ENCODE measurements around the gene NFIX. TPM values are rescaled to one million over a fixed set of nuclear protein-coding genes. Genes with fewer than 3 reads are reported as not detected.

The NFIX gene
- total and polyA plus RNA-seq, 2 of the 13 experiments (the other 11 are each of a cell fraction or from before 2014, with no cell fraction given) = 3.4 to 5.4 TPM

DNA sequence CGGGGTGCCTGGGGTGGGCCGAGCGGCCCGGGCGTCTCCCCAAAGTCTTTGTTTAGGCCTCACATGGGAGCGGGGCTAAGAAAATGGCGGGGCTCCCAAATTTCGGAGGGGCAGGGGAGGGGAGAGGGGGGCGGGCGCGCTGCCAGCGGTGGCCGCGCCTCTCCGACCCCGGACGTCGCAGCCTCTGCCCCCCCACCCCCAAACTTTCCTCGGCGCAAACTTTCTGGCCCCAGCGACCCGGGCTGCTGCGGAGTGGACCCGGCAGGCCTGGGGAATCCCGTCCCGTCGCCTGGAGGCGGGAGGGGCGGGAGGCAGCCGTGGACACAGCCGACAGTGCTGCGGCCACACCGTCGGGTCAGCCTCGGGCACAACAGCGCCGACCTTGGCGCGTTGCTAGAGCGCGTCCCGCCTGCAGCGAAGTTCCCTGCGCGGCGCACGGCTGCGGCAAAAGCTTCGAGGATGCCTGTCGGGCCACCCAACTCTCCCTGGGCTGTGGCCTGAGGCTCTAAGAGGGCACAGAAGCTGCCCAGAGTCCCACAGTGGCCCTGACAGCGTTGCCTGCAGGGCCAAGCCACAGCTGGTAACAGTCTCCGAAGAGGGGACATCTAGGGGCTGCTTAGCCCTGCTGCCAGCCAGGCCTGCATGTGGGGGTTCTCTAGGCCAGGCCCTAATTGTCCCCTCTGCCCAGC is 1.3 kb downstream of the NFIX start:
- Histone ChIP-seq H3K79me2 (ENCODE audit: insufficient read depth, low read length) (peaks cover 37% of the 10 kb centered on the region), H3K4me2 (ENCODE audit: low read depth, low read length) (peak overlapping the region; percentile 83), H4K20me1 (ENCODE audit: insufficient read depth, low read length) (peaks cover 6% of the 10 kb centered on the region; the same call in 1 of the 2 replicates), H2AFZ (ENCODE audit: low read length) (no peak overlapping the region), H3K36me3 (replicated peaks in 1 of 2; ENCODE audit: control insufficient read depth in 1 of 2, insufficient read depth in 2 of 2, low read length in 2 of 2) (peaks cover 5 to 10% of the 10 kb centered on the region in 2 experiments; a peak in 4 of 5 replicates), H3K9ac (ENCODE audit: insufficient read depth, low read depth, low read length) (peak overlapping the region; percentile 78), H3K9me3 (ENCODE audit: low read length) (no peaks in the 10 kb centered on the region), H3K4me1 (ENCODE audit: insufficient read depth, low read length) (peaks cover 24% of the 10 kb centered on the region), H3K4me3 (replicated peaks in 1 of 3; ENCODE audit: insufficient read depth in 1 of 3, low read depth in 2 of 3, low read length in 3 of 3) (peak overlapping the region; percentile 79 to 96 (median 85); a peak in 5 of 6 replicates), H3K27me3 (ENCODE audit: control insufficient read depth in 1 of 2, insufficient read depth in 2 of 2, low read length in 2 of 2) (no peaks in the 10 kb centered on the region), H3K27ac (ENCODE audit: extremely low read length, insufficient read depth, low read length) (peak overlapping the region; percentile 58)
- CTCF ChIA-PET (ENCODE audit: low intra/inter-chr PET ratio, low total read pairs) = no interaction called here
- 0% methylated on average over 1 of the region's 52 CpGs for WGBS (ENCODE audit: low lambda C conversion rate)
- no TSS peak for BruUV-seq (replicated peaks)
- ATAC-seq = peak; percentile 90
- DNase-seq (ENCODE audit: low spot score) = peak; percentile 38
- POLR2A ChIA-PET = interaction anchor here (1.4 to 2.1 kb wide), 3 partner anchors 11 to 64 kb away, joined by 8 to 13 read pairs (median 9); no protein-coding TSS in a partner anchor
- in situ Hi-C loops (cut with HindIII; ENCODE audit: extremely low pct_ligation_motif_present, low pct_unique_long_range_greater_than_20kb) = no loop called here
- no peak for FAIRE-seq
- intact Hi-C loops (cut with micrococcal nuclease; ENCODE audit: unreplicated experiment) = no loop called here
- TF ChIP-seq ZNF839 (CRISPR knock-in tag; IDR thresholded peaks at IDR 0.05; ENCODE audit: borderline replicate concordance) (peak; percentile 68; the same call in 1 of the 2 replicates), ZNF207 (IDR thresholded peaks at IDR 0.05; ENCODE audit: borderline replicate concordance) (no peak), CBX2 (IDR thresholded peaks at IDR 0.05; ENCODE audit: low read depth, low read length) (no peak), CBX2 (CRISPR knock-in tag; IDR thresholded peaks at IDR 0.05; ENCODE audit: low read depth) (no peak), HDAC2 (CRISPR knock-in tag; IDR thresholded peaks at IDR 0.05) (peak; percentile 32; the same call in 1 of the 2 replicates), CC2D1A (CRISPR knock-in tag; IDR thresholded peaks at IDR 0.05) (no peak), FOXK2 (IDR thresholded peaks at IDR 0.05) (no peak), ZNF703 (CRISPR knock-in tag; IDR thresholded peaks at IDR 0.05; ENCODE audit: borderline replicate concordance) (no peak), SMAD9 (CRISPR knock-in tag; IDR thresholded peaks at IDR 0.05) (no peak), ZNF441 (CRISPR knock-in tag; IDR thresholded peaks at IDR 0.05; ENCODE audit: borderline replicate concordance) (no peak), ZSCAN30 (CRISPR knock-in tag; IDR thresholded peaks at IDR 0.05) (no peak), TRIM24 (CRISPR knock-in tag; IDR thresholded peaks at IDR 0.05) (no peak), HNRNPK (IDR thresholded peaks at IDR 0.05; ENCODE audit: low read depth, low read length, poor library complexity, severe bottlenecking) (peak; percentile 73), ELF4 (CRISPR knock-in tag; IDR thresholded peaks at IDR 0.05; ENCODE audit: borderline replicate concordance) (no peak), NCOA1 (CRISPR knock-in tag; IDR thresholded peaks at IDR 0.05) (no peak), ZNF788 (CRISPR knock-in tag; IDR thresholded peaks at IDR 0.05; ENCODE audit: borderline replicate concordance) (no peak; the same call in 1 of the 2 replicates), ZNF773 (CRISPR knock-in tag; IDR thresholded peaks at IDR 0.05; ENCODE audit: borderline replicate concordance) (no peak), SUZ12 (IDR thresholded peaks at IDR 0.05; ENCODE audit: low read depth, low read length) (no peak), SSRP1 (CRISPR knock-in tag; IDR thresholded peaks at IDR 0.05) (no peak; the same call in 1 of the 2 replicates)
- TF ChIP-seq, protein P1, sequence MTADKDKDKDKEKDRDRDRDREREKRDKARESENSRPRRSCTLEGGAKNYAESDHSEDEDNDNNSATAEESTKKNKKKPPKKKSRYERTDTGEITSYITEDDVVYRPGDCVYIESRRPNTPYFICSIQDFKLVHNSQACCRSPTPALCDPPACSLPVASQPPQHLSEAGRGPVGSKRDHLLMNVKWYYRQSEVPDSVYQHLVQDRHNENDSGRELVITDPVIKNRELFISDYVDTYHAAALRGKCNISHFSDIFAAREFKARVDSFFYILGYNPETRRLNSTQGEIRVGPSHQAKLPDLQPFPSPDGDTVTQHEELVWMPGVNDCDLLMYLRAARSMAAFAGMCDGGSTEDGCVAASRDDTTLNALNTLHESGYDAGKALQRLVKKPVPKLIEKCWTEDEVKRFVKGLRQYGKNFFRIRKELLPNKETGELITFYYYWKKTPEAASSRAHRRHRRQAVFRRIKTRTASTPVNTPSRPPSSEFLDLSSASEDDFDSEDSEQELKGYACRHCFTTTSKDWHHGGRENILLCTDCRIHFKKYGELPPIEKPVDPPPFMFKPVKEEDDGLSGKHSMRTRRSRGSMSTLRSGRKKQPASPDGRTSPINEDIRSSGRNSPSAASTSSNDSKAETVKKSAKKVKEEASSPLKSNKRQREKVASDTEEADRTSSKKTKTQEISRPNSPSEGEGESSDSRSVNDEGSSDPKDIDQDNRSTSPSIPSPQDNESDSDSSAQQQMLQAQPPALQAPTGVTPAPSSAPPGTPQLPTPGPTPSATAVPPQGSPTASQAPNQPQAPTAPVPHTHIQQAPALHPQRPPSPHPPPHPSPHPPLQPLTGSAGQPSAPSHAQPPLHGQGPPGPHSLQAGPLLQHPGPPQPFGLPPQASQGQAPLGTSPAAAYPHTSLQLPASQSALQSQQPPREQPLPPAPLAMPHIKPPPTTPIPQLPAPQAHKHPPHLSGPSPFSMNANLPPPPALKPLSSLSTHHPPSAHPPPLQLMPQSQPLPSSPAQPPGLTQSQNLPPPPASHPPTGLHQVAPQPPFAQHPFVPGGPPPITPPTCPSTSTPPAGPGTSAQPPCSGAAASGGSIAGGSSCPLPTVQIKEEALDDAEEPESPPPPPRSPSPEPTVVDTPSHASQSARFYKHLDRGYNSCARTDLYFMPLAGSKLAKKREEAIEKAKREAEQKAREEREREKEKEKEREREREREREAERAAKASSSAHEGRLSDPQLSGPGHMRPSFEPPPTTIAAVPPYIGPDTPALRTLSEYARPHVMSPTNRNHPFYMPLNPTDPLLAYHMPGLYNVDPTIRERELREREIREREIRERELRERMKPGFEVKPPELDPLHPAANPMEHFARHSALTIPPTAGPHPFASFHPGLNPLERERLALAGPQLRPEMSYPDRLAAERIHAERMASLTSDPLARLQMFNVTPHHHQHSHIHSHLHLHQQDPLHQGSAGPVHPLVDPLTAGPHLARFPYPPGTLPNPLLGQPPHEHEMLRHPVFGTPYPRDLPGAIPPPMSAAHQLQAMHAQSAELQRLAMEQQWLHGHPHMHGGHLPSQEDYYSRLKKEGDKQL (CRISPR knock-in tag; IDR thresholded peaks at IDR 0.05; ENCODE audit: low read depth) = no peak
- TF ChIP-seq, protein P2, sequence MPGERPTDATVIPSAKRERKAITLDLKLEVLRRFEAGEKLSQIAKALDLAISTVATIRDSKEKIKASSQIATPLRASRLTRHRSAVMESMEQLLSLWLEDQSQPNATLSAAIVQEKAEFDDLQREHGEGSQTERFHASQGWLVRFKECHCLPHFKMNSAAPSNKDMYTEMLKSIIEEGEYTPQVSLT (CRISPR knock-in tag; IDR thresholded peaks at IDR 0.05; ENCODE audit: borderline replicate concordance, low read depth) = no peak
